Measurements from ENCODE around the gene WDR45B. TPM values are rescaled to one million over a fixed set of nuclear protein-coding genes. Genes with fewer than 3 reads are reported as not detected.
A peak's percentile ranks its signal among the peaks of the same experiment; 100 is the strongest.
"Not testable (repeated sequence)": the region's sequence is repeated elsewhere in the genome, so short reads cannot be mapped to it uniquely, and the experiment has no call there.

The WDR45B gene
- total and polyA plus RNA-seq, 9 donors = 43.0 to 99.3 (median 79.3) TPM

DNA sequence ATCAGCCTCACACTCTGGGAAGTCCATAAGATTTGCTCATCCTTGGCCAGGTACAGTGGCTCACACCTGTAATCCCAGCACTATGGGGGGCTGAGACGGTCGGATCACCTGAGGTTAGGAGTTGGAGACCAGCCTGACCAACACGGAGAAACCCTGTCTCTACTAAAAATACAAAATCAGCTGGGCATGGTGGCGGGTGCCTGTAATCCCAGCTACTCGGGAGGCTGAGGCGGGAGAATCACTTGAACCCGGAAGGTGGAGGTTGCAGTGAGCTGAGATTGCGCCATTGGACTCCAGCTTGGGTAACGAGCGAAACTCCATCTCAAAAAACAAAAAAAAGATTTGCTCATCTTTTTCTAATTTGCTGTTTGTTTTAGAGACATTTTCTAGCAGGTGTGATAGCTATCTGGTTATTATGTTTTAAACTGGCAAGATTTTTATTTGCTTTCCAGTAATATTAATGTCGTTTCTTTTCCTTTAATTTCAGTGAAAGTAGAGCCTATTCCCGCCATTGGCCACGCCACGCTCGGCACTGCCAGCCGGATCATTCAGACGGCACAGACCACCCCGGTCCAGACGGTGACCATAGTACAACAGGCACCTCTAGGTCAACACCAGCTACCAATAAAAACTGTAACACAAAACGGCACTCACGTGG, 61.5 kb downstream of the WDR45B start:
- no peaks in the 10 kb centered on the region for H3K9me3 ChIP-seq
- H3K27ac ChIP-seq = no peak overlapping the region
- TF ChIP-seq EP300 (IDR thresholded peaks at IDR 0.05) = no peak
- no peak for TF ChIP-seq POLR2A (IDR thresholded peaks at IDR 0.05)
- TF ChIP-seq, protein P1, sequence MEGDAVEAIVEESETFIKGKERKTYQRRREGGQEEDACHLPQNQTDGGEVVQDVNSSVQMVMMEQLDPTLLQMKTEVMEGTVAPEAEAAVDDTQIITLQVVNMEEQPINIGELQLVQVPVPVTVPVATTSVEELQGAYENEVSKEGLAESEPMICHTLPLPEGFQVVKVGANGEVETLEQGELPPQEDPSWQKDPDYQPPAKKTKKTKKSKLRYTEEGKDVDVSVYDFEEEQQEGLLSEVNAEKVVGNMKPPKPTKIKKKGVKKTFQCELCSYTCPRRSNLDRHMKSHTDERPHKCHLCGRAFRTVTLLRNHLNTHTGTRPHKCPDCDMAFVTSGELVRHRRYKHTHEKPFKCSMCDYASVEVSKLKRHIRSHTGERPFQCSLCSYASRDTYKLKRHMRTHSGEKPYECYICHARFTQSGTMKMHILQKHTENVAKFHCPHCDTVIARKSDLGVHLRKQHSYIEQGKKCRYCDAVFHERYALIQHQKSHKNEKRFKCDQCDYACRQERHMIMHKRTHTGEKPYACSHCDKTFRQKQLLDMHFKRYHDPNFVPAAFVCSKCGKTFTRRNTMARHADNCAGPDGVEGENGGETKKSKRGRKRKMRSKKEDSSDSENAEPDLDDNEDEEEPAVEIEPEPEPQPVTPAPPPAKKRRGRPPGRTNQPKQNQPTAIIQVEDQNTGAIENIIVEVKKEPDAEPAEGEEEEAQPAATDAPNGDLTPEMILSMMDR (IDR thresholded peaks at IDR 0.05) = no peak
- DNase-seq = no peak
- H3K27me3 ChIP-seq = no peaks in the 10 kb centered on the region
- no peaks in the 10 kb centered on the region for H3K36me3 ChIP-seq
- intact Hi-C loops (cut with DNase I) = no loop called here
- no peak overlapping the region for H3K4me3 ChIP-seq
- 85 to 86% (median 86%) methylated on average over 21 of the region's 21 CpGs for WGBS, 3 donors
- no peaks in the 10 kb centered on the region for H3K4me1 ChIP-seq (ENCODE audit: insufficient read depth)

DNA sequence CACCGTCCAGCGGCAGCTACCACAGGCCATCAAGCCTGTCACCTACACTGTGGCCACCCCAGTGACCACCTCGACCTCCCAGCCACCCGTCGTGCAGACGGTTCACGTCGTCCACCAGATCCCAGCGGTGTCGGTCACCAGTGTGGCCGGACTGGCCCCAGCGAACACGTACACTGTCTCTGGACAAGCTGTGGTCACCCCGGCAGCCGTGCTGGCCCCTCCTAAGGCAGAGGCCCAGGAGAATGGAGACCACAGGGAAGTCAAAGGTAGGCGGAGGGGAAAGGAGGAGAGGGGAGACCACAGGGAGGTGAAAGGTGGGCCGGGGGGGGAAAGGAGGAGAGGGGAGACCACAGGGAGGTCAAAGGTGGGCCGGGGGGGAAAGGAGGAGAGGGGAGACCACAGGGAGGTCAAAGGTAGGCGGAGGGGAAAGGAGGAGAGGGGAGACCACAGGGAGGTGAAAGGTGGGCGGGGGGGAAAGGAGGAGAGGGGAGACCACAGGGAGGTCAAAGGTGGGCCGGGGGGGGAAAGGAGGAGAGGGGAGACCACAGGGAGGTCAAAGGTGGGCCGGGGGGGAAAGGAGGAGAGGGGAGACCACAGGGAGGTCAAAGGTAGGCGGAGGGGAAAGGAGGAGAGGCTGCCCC, 62.2 kb downstream of the WDR45B start:
- not testable (repeated sequence) for H3K4me1 ChIP-seq (ENCODE audit: insufficient read depth)

DNA sequence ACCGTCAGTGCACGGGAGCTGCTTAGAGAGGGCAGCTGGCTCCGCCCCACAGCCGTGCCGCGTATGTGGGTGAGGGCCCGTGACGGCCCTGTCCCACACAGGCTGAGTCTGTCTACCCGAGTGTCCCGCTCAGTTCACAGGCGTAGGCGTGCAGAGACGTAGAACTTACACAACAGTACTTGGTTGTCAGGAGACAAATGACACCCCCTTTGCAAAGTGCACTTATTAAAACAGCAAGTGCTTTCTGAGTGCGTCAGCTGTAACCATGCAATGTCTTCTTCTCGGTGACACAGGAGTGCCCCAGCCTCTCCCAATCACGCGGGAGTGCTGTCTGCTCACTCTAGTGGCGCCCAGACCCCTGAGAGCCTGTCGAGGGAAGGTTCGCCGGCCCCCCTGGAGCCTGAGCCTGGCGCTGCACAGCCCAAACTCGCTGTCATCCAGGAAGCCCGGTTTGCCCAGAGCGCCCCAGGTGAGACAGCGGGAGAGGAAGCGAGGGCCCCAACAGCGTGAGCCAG, 64.5 kb downstream of the WDR45B start:
- Histone ChIP-seq H3K27ac (no peak overlapping the region), H3K9me3 (no peaks in the 10 kb centered on the region), H3K27me3 (no peaks in the 10 kb centered on the region), H3K36me3 (no peaks in the 10 kb centered on the region), H3K4me3 (no peak overlapping the region), H3K4me1 (ENCODE audit: insufficient read depth) (no peaks in the 10 kb centered on the region)
- TF ChIP-seq, protein P1 (IDR thresholded peaks at IDR 0.05) = no peak
- TF ChIP-seq POLR2A (IDR thresholded peaks at IDR 0.05) (no peak), EP300 (IDR thresholded peaks at IDR 0.05) (no peak)
- whole genome bisulfite sequencing, 3 donors = 91 to 93% (median 92%) methylated on average over 28 of the region's 28 CpGs
- no peak for DNase-seq
- intact Hi-C loops (cut with DNase I) = no loop called here

More for the DNA sequence above, 62.2 kb downstream of the WDR45B start:
- H3K36me3 ChIP-seq; H3K4me3 ChIP-seq; H3K9me3 ChIP-seq; intact Hi-C loops (cut with DNase I); H3K27me3 ChIP-seq; H3K27ac ChIP-seq: not testable (repeated sequence)
- 87 to 93% (median 91%) methylated on average over 21 to 23 of the region's 23 CpGs for WGBS, 3 donors
- peak; percentile 53 to 94 (median 65) for DNase-seq

DNA sequence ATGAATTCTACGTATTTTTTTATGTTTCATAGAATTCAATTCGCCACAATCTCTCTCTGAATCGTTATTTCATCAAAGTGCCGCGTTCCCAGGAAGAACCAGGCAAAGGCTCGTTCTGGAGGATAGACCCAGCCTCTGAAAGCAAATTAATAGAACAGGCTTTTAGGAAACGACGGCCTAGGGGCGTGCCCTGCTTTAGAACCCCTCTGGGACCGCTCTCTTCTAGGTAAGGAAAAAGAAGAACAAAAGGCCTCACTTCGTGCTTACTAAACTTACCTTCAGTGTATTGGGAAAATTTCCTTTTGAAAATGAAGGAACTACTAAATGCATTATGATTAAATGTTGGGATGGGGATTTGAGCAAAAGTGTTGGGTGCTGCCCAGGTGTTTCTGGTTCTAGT, 65.5 kb downstream of the WDR45B start:
- H3K27ac ChIP-seq = no peak overlapping the region

More for the DNA sequence above, 65.5 kb downstream of the WDR45B start:
- WGBS, 3 donors = 90 to 92% (median 91%) methylated on average over 11 of the region's 11 CpGs
- intact Hi-C loops (cut with DNase I) = no loop called here
- Histone ChIP-seq H3K9me3 (no peaks in the 10 kb centered on the region), H3K4me3 (no peak overlapping the region), H3K27me3 (no peaks in the 10 kb centered on the region), H3K36me3 (no peaks in the 10 kb centered on the region), H3K4me1 (ENCODE audit: insufficient read depth) (no peaks in the 10 kb centered on the region)
- TF ChIP-seq POLR2A (IDR thresholded peaks at IDR 0.05) = no peak
- TF ChIP-seq, protein P1 (IDR thresholded peaks at IDR 0.05) = no peak
- TF ChIP-seq EP300 (IDR thresholded peaks at IDR 0.05) = no peak
- no peak for DNase-seq

All from ovary (tissue), 9 donors.